ELR (cell line): Measurements from ENCODE around the gene SF3B1.

ENCODE experiments used
- DNase-seq: peaks from one replicate; pipeline ENCODE4 v3.0.0-alpha.2; 2015; ENCODE audit warnings: low read depth

Gene SF3B1

GRCh38 chr2:197340591-197340990 lies 94.2 kb downstream of the SF3B1 start:
- DNase-seq = no peak
